HEK293 (cell line): Measurements from ENCODE around the gene PIF1.

Experiments
- YY1 ChIP-seq: fragments of 450-650 bp; formaldehyde crosslinking; IDR thresholded peaks from 2 replicates; pipeline ENCODE4 v1.5.1; 2018; ENCODE audit warnings: missing biosample characterization, missing genetic modification characterization
- ZNF16 ChIP-seq: fragments of 450-650 bp; formaldehyde crosslinking; IDR thresholded peaks from 2 replicates; pipeline ENCODE4 v1.5.1; 2016; ENCODE audit warnings: low read depth, missing biosample characterization, missing genetic modification characterization
- ZNF274 ChIP-seq, 2 experiments: fragments of 200-500 bp in 1 of 2; fragments of 450-650 bp in 1 of 2; sonication (Bioruptor generic) in 1 of 2; formaldehyde crosslinking in 1 of 2; IDR thresholded peaks; 2 replicates each; pipeline versions ENCODE4 v1.5.1 to v1.6.1; 2014 to 2016; ENCODE audit warnings: borderline replicate concordance in 1 of 2, inconsistent platforms in 1 of 2, low read length in 1 of 2, missing biosample characterization in 1 of 2, missing genetic modification characterization in 1 of 2
- ZNF560 ChIP-seq: fragments of 450-650 bp; formaldehyde crosslinking; IDR thresholded peaks from 2 replicates; pipeline ENCODE4 v1.5.1; 2017; ENCODE audit warnings: missing biosample characterization, missing genetic modification characterization, borderline replicate concordance
- TF ChIP-seq, protein P1 (sequence below): fragments of 450-650 bp; formaldehyde crosslinking; IDR thresholded peaks from 2 replicates; pipeline ENCODE4 v1.5.1; 2016; ENCODE audit warnings: missing biosample characterization, missing genetic modification characterization

DNA sequence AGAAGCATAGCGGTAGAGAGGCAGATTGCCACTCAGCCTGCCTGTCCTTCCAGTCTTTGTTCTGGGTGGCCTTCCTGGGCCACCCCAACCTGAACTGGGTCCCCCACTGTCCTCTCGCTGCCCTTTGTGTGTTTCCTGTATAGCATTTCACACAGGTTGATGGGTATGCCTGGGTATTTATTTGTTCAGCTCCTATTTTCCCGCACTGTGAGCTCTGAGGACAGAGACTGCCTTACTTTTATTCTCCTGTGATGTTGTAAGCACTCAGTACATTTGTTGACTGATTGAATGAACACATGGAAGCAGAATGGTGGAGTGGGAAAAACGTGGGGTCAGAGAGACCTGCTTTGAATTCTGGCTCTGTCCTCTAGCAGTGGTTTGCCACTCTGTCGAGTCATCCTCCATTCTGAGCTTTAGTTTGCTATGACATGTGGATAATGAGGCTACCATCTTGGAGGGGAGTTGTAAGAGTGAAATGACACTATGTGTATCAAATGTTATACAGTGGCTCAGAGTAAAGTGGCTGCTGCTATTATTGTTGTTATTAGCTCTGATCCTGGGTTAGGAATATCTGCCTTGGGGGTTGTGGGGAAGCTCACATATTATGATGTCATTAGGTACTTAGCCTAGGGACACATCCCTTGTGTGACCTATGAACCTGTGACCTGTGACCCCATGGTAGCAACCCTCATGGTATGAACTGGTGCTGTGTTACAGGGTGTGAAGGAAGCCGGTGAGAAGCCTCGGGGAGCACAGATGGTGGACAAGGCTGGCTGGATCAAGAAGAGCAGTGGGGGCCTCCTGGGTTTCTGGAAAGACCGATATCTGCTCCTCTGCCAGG, 22.6 kb upstream of the PIF1 start:
- TF ChIP-seq, protein P1, sequence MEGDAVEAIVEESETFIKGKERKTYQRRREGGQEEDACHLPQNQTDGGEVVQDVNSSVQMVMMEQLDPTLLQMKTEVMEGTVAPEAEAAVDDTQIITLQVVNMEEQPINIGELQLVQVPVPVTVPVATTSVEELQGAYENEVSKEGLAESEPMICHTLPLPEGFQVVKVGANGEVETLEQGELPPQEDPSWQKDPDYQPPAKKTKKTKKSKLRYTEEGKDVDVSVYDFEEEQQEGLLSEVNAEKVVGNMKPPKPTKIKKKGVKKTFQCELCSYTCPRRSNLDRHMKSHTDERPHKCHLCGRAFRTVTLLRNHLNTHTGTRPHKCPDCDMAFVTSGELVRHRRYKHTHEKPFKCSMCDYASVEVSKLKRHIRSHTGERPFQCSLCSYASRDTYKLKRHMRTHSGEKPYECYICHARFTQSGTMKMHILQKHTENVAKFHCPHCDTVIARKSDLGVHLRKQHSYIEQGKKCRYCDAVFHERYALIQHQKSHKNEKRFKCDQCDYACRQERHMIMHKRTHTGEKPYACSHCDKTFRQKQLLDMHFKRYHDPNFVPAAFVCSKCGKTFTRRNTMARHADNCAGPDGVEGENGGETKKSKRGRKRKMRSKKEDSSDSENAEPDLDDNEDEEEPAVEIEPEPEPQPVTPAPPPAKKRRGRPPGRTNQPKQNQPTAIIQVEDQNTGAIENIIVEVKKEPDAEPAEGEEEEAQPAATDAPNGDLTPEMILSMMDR, result no peak
- TF ChIP-seq ZNF560 (tag by site-specific recombination) (no peak), YY1 (no peak), ZNF274 (IDR thresholded peaks at IDR 0.05; ENCODE audit: low read length) (no peak), ZNF274 (tag by site-specific recombination; IDR thresholded peaks at IDR 0.05; ENCODE audit: borderline replicate concordance) (no peak), ZNF16 (no peak)
